HEK293 (cell line): ENCODE measurements around the gene HOXA6.

Experiments
- CTCF ChIA-PET: fragments of 350-600 bp; formaldehyde crosslinking; extraction: SDS; loops from one replicate; lab custom pipeline; 2021; ENCODE audit warnings: antibody characterized with exemption; lab: Yijun Ruan, JAX
- POLR2A ChIA-PET: fragments of 300-600 bp; formaldehyde crosslinking; extraction: SDS; loops from one replicate; lab custom pipeline; 2020; ENCODE audit warnings: antibody characterized with exemption, inconsistent platforms; lab: Yijun Ruan, JAX
- H3K27ac ChIP-seq: fragments of 200-500 bp; sonication (Bioruptor generic); 2 replicates; pipeline ENCODE4 v1.5.1; 2014; ENCODE audit warnings: low read depth, low read length, control low read depth, inconsistent platforms; ENCODE audit errors: extremely low read depth
- H3K36me3 ChIP-seq, 2 experiments: fragments of 200-500 bp in 1 of 2; sonication (Bioruptor generic) in 1 of 2; 1 replicate in 1 of 2; 2 replicates in 1 of 2; pipeline ENCODE4 v1.5.1; 2014 to 2017; ENCODE audit warnings: inconsistent platforms in 2 of 2, low read length in 2 of 2; ENCODE audit not compliant: control insufficient read depth in 2 of 2, insufficient read depth in 1 of 2
- H3K4me1 ChIP-seq: fragments of 200-500 bp; sonication (Bioruptor generic); 2 replicates; pipeline ENCODE4 v1.5.1; 2014; ENCODE audit warnings: mild to moderate bottlenecking, low read length, inconsistent platforms; ENCODE audit not compliant: control insufficient read depth, insufficient read depth
- H3K4me3 ChIP-seq: 2 replicates; pipeline ENCODE4 v1.5.1; 2011; ENCODE audit warnings: low read depth, mild to moderate bottlenecking, control low read depth, low read length, moderate library complexity
- H3K9me3 ChIP-seq: fragments of 200-500 bp; sonication (Bioruptor generic); 2 replicates; pipeline ENCODE4 v1.5.1; 2014; ENCODE audit warnings: low read depth, low read length, inconsistent platforms; ENCODE audit not compliant: control insufficient read depth, insufficient read depth
- EGR2 ChIP-seq: fragments of 450-650 bp; formaldehyde crosslinking; IDR thresholded peaks from 2 replicates; pipeline ENCODE4 v1.5.1; 2016; ENCODE audit warnings: low read depth, missing biosample characterization, missing genetic modification characterization
- GLIS2 ChIP-seq: fragments of 450-650 bp; formaldehyde crosslinking; IDR thresholded peaks from 2 replicates; pipeline ENCODE4 v1.5.1; 2016; ENCODE audit warnings: missing biosample characterization, missing genetic modification characterization
- KLF10 ChIP-seq: fragments of 450-650 bp; IDR thresholded peaks from 2 replicates; pipeline ENCODE4 v1.5.1; 2018; ENCODE audit warnings: missing biosample characterization, mild to moderate bottlenecking, missing genetic modification characterization
- KLF17 ChIP-seq: fragments of 450-650 bp; formaldehyde crosslinking; IDR thresholded peaks from 2 replicates; pipeline ENCODE4 v1.5.1; 2016; ENCODE audit warnings: missing biosample characterization, missing genetic modification characterization
- KLF9 ChIP-seq: fragments of 450-650 bp; formaldehyde crosslinking; IDR thresholded peaks from 2 replicates; pipeline ENCODE4 v1.5.1; 2016; ENCODE audit warnings: missing biosample characterization, missing genetic modification characterization, low read depth
- OVOL3 ChIP-seq: fragments of 450-650 bp; formaldehyde crosslinking; IDR thresholded peaks from 2 replicates; pipeline ENCODE4 v1.5.1; 2016; ENCODE audit warnings: missing biosample characterization, missing genetic modification characterization
- SP3 ChIP-seq: fragments of 450-650 bp; formaldehyde crosslinking; IDR thresholded peaks from 2 replicates; pipeline ENCODE4 v1.5.1; 2016; ENCODE audit warnings: missing biosample characterization, missing genetic modification characterization
- TCF7L2 ChIP-seq: IDR thresholded peaks from 2 replicates; pipeline ENCODE4 v1.6.1; 2011; ENCODE audit warnings: low read depth, mild to moderate bottlenecking, inconsistent platforms, low read length, moderate library complexity, borderline replicate concordance
- ZBTB1 ChIP-seq: fragments of 450-650 bp; formaldehyde crosslinking; IDR thresholded peaks from 2 replicates; pipeline ENCODE4 v1.5.1; 2016; ENCODE audit warnings: missing biosample characterization, missing genetic modification characterization
- ZBTB48 ChIP-seq: fragments of 450-650 bp; formaldehyde crosslinking; IDR thresholded peaks from 2 replicates; pipeline ENCODE4 v1.5.1; 2016; ENCODE audit warnings: missing biosample characterization, missing genetic modification characterization
- ZBTB6 ChIP-seq: fragments of 450-650 bp; formaldehyde crosslinking; IDR thresholded peaks from 2 replicates; pipeline ENCODE4 v1.5.1; 2017; ENCODE audit warnings: missing biosample characterization, missing genetic modification characterization
- ZNF155 ChIP-seq: fragments of 450-650 bp; formaldehyde crosslinking; IDR thresholded peaks from 2 replicates; pipeline ENCODE4 v1.5.1; 2016; ENCODE audit warnings: missing biosample characterization, missing genetic modification characterization
- ZNF175 ChIP-seq: fragments of 450-650 bp; formaldehyde crosslinking; IDR thresholded peaks from 2 replicates; pipeline ENCODE4 v1.5.1; 2016; ENCODE audit warnings: missing biosample characterization, missing genetic modification characterization
- ZNF19 ChIP-seq: fragments of 450-650 bp; formaldehyde crosslinking; IDR thresholded peaks from 2 replicates; pipeline ENCODE4; 2016; ENCODE audit warnings: missing biosample characterization, missing genetic modification characterization, low read depth
- ZNF23 ChIP-seq: fragments of 450-650 bp; formaldehyde crosslinking; IDR thresholded peaks from 2 replicates; pipeline ENCODE4 v1.5.1; 2016; ENCODE audit warnings: missing biosample characterization, missing genetic modification characterization, borderline replicate concordance
- ZNF248 ChIP-seq: fragments of 450-650 bp; formaldehyde crosslinking; IDR thresholded peaks from 2 replicates; pipeline ENCODE4 v1.5.1; 2017; ENCODE audit warnings: missing biosample characterization, missing genetic modification characterization
- ZNF280C ChIP-seq: fragments of 450-650 bp; formaldehyde crosslinking; IDR thresholded peaks from 2 replicates; pipeline ENCODE4 v1.5.1; 2016; ENCODE audit warnings: missing biosample characterization, missing genetic modification characterization
- ZNF426 ChIP-seq: fragments of 450-650 bp; formaldehyde crosslinking; IDR thresholded peaks from 2 replicates; pipeline ENCODE4 v1.5.1; 2017; ENCODE audit warnings: missing biosample characterization, missing genetic modification characterization, mild to moderate bottlenecking, inconsistent platforms, moderate library complexity
- ZNF549 ChIP-seq: fragments of 450-650 bp; IDR thresholded peaks from 2 replicates; pipeline ENCODE4 v1.5.1; 2018; ENCODE audit warnings: missing biosample characterization, missing genetic modification characterization, mild to moderate bottlenecking, inconsistent platforms, moderate library complexity
- ZNF558 ChIP-seq: fragments of 450-650 bp; formaldehyde crosslinking; IDR thresholded peaks from 2 replicates; pipeline ENCODE4 v1.5.1; 2016; ENCODE audit warnings: missing biosample characterization, missing genetic modification characterization
- ZNF747 ChIP-seq: fragments of 450-650 bp; formaldehyde crosslinking; IDR thresholded peaks from 2 replicates; pipeline ENCODE4 v1.5.1; 2016; ENCODE audit warnings: missing biosample characterization, missing genetic modification characterization
- ZNF76 ChIP-seq: fragments of 450-650 bp; formaldehyde crosslinking; IDR thresholded peaks from 2 replicates; pipeline ENCODE4; 2016; ENCODE audit warnings: low read depth, missing biosample characterization, missing genetic modification characterization, borderline replicate concordance
- ZNF791 ChIP-seq: fragments of 450-650 bp; formaldehyde crosslinking; IDR thresholded peaks from 2 replicates; pipeline ENCODE4 v1.5.1; 2016; ENCODE audit warnings: missing biosample characterization, missing genetic modification characterization
- TF ChIP-seq, protein P1 (sequence below): fragments of 450-650 bp; formaldehyde crosslinking; IDR thresholded peaks from 2 replicates; pipeline ENCODE4 v1.5.1; 2016; ENCODE audit warnings: missing biosample characterization, missing genetic modification characterization
- TF ChIP-seq, protein P2 (sequence below): fragments of 450-650 bp; formaldehyde crosslinking; IDR thresholded peaks from 2 replicates; pipeline ENCODE4 v1.5.1; 2016; ENCODE audit warnings: missing biosample characterization, missing genetic modification characterization
- TF ChIP-seq, protein P3 (sequence below): fragments of 450-650 bp; formaldehyde crosslinking; IDR thresholded peaks from 2 replicates; pipeline ENCODE4 v1.5.1; 2016; ENCODE audit warnings: missing biosample characterization, missing genetic modification characterization, borderline replicate concordance

Gene HOXA6

DNA sequence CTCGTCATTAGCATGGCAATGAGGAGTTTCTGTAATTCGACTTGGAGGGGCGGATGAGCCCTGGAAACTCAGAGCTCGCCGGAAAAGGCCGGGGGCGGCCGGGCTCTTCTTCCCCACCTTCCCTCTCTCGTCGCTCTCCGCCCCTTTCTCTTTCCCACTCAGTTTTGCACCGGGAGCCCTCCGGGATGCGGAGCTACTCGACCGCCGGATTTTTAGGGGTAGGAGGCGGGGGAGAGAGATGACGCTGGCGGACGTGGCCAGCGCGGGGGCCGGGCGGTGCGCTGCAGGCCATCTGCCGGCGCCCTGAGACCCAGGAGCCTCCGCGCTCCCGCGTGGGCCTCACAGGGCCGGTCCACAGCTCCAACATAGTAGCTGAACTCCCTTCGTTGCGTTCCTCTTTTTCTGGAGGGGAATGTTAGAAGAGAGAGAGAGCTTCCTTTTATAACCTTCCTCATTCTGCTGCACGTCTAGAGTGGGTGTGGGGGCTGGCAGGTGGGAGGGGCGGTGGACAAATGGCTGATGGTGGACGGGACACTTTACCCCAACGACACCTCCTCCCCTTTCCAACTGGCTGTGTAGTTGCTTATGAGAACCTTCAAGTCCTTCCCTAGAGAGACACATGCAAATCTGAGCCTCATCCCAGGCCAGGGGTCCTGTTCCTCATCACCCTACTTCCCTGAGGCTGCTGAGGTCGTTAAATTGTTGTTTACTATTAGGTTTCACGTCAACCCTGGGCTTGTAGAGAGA is 50.6 kb downstream of the HOXA6 start:
- peaks cover 12 to 28% of the 10 kb centered on the region in 2 experiments; a peak in 2 of 3 replicates for H3K36me3 ChIP-seq
- ChIA-PET CTCF (interaction anchor here (1.0 to 2.0 kb wide), 5 partner anchors 9 to 415 kb away, joined by 3 to 11 read pairs (median 5); partner anchors contain the start of gene HOXA5), POLR2A (interaction anchor here (0.6 to 4.3 kb wide), 19 partner anchors 8 to 401 kb away, joined by 3 to 32 read pairs (median 4); partner anchors contain the start of genes HOXA4, HOXA5, HOXA6 and SKAP2)
- H3K4me1 ChIP-seq = peaks cover 32% of the 10 kb centered on the region
- H3K27ac ChIP-seq = peak overlapping the region; percentile 98
- no peaks in the 10 kb centered on the region for H3K9me3 ChIP-seq
- peak overlapping the region; percentile 77 for H3K4me3 ChIP-seq
- TF ChIP-seq ZNF76 (tag by site-specific recombination) = 0 out of 2 replicates have a peak, but pooled peaks have one; percentile 17
- TF ChIP-seq ZBTB6 (tag by site-specific recombination) = no peak
- TF ChIP-seq KLF9 = peak; percentile 76
- TF ChIP-seq KLF10 (tag by site-specific recombination) = 0 out of 2 replicates have a peak, but pooled peaks have one; percentile 27
- no peak for TF ChIP-seq ZNF19 (tag by site-specific recombination)
- TF ChIP-seq ZNF558 (tag by site-specific recombination) = no peak
- TF ChIP-seq, protein P1, sequence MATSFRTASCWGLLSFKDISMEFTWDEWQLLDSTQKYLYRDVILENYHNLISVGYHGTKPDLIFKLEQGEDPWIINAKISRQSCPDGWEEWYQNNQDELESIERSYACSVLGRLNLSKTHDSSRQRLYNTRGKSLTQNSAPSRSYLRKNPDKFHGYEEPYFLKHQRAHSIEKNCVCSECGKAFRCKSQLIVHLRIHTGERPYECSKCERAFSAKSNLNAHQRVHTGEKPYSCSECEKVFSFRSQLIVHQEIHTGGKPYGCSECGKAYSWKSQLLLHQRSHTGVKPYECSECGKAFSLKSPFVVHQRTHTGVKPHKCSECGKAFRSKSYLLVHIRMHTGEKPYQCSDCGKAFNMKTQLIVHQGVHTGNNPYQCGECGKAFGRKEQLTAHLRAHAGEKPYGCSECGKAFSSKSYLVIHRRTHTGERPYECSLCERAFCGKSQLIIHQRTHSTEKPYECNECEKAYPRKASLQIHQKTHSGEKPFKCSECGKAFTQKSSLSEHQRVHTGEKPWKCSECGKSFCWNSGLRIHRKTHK (tag by site-specific recombination) = no peak
- TF ChIP-seq ZNF426 (tag by site-specific recombination) = no peak
- no peak for TF ChIP-seq ZNF280C (tag by site-specific recombination)
- TF ChIP-seq ZNF747 (tag by site-specific recombination) = no peak
- TF ChIP-seq TCF7L2 = no peak
- no peak for TF ChIP-seq OVOL3
- peak; percentile 25; the same call in 1 of the 2 replicates for TF ChIP-seq SP3 (tag by site-specific recombination)
- no peak for TF ChIP-seq ZNF791 (tag by site-specific recombination)
- no peak for TF ChIP-seq ZNF175
- TF ChIP-seq ZNF248 (tag by site-specific recombination) = no peak
- no peak for TF ChIP-seq ZNF23
- no peak for TF ChIP-seq ZBTB48 (tag by site-specific recombination)
- TF ChIP-seq KLF17 (tag by site-specific recombination) = no peak
- no peak for TF ChIP-seq ZNF549 (tag by site-specific recombination)
- peak; percentile 59 for TF ChIP-seq GLIS2 (tag by site-specific recombination)
- TF ChIP-seq, protein P2, sequence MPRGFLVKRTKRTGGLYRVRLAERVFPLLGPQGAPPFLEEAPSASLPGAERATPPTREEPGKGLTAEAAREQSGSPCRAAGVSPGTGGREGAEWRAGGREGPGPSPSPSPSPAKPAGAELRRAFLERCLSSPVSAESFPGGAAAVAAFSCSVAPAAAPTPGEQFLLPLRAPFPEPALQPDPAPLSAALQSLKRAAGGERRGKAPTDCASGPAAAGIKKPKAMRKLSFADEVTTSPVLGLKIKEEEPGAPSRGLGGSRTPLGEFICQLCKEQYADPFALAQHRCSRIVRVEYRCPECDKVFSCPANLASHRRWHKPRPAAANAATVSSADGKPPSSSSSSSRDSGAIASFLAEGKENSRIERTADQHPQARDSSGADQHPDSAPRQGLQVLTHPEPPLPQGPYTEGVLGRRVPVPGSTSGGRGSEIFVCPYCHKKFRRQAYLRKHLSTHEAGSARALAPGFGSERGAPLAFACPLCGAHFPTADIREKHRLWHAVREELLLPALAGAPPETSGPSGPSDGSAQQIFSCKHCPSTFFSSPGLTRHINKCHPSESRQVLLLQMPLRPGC = no peak
- peak; percentile 86 for TF ChIP-seq EGR2 (tag by site-specific recombination)
- no peak for TF ChIP-seq ZNF155 (tag by site-specific recombination)
- no peak for TF ChIP-seq ZBTB1 (tag by site-specific recombination)
- TF ChIP-seq, protein P3, sequence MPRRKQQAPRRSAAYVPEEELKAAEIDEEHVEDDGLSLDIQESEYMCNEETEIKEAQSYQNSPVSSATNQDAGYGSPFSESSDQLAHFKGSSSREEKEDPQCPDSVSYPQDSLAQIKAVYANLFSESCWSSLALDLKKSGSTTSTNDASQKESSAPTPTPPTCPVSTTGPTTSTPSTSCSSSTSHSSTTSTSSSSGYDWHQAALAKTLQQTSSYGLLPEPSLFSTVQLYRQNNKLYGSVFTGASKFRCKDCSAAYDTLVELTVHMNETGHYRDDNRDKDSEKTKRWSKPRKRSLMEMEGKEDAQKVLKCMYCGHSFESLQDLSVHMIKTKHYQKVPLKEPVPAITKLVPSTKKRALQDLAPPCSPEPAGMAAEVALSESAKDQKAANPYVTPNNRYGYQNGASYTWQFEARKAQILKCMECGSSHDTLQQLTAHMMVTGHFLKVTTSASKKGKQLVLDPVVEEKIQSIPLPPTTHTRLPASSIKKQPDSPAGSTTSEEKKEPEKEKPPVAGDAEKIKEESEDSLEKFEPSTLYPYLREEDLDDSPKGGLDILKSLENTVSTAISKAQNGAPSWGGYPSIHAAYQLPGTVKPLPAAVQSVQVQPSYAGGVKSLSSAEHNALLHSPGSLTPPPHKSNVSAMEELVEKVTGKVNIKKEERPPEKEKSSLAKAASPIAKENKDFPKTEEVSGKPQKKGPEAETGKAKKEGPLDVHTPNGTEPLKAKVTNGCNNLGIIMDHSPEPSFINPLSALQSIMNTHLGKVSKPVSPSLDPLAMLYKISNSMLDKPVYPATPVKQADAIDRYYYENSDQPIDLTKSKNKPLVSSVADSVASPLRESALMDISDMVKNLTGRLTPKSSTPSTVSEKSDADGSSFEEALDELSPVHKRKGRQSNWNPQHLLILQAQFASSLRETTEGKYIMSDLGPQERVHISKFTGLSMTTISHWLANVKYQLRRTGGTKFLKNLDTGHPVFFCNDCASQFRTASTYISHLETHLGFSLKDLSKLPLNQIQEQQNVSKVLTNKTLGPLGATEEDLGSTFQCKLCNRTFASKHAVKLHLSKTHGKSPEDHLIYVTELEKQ (tag by site-specific recombination) = no peak
